ENCODE measurements around the gene IGSF3. TPM values are rescaled to one million over a fixed set of nuclear protein-coding genes. Genes with fewer than 3 reads are reported as not detected.

The IGSF3 gene
- total RNA-seq, 1 donor from 2014 or later = 28.4 TPM

GRCh38 chr1:116559304-116559761 is 108.2 kb downstream of the IGSF3 start:
- DNase-seq (ENCODE audit: low read depth in 2 of 2) = no peak

DNA sequence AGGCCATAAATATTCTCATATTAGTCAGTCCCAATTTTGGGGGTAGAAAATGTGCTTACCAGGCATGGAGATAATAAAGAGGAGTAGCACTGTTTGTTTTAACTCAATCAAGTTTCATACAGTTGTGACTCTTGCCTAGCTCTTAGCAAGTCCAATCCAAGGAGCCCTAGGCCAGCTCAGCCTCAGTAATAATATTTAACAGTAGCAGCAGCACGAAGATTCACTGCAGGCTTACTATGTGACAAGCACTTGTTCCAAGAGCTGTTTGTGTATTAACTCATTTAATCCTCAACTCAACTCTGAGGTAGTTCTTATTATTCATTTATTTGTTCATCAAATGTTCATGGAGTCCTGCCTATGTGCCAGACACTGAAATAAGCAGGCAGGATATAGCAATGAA is 109.0 kb downstream of the IGSF3 start:
- DNase-seq (ENCODE audit: low read depth in 2 of 2) = no peak

GRCh38 chr1:116558140-116558549 is 109.4 kb downstream of the IGSF3 start:
- DNase-seq (ENCODE audit: low read depth in 2 of 2) = no peak

DNA sequence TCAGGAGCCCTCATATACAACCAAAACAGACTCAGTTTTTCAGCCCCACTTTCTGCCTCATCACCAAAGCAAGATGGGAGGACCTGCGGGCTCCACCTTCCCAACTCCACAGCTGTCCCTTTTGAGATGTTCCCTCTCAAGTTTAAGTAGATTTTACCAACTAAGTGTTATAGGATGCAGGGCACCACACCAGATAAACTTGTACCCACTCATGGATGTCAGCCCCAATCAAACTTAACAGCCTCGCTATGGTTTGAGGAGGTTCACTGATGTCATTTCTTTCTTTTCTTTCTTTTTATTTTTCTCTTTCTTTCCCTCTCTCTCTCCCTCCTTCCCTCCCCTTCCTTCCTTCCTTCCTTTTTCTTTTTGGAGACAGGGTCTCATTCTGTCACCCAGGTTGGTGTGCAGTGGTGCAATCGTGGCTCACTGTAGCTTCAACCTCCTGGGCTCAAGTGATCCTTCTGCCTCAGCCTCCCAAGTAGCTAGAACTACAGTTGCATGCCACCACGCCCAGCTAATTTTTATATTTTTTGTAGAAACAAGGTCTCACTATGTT is 110.1 kb downstream of the IGSF3 start:
- no peak for DNase-seq (ENCODE audit: low read depth in 2 of 2)

DNA sequence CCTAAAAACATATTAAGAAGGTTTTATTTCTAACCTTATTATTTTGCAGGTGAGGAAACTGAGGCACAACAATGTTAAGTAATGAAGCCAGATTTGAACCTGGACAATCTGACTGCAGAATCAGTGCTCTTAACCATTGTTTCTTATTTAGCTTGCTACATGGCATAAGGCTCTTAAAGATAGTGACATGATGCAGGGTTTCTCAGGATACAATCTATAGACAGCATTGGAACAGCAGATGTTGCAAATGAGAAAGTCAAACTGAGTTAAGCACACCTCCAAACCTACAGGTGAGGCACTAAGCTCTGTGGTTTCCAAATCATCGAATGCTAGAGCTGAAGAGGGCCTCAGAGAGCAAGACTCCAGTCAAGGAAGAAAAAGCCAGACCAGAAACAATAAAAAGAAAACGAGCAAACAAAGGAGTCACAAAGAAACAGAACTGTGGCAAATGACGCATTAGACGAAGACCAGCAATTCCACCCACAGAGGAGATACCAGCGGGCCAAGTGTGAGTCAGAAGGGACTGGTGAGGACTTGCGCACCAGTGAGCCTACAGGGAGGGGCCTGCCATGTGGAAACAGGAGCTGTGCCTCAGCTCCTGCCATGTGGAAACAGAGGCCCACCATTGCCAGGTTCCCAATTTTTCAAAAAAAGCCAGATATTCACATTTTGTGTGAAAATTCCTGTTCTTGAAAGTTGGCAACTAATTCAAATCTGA is 111.1 kb downstream of the IGSF3 start:
- DNase-seq (ENCODE audit: low read depth in 2 of 2) = peak in 1 of 2 donors; percentile 74

- no peak for DNase-seq (ENCODE audit: low read depth in 2 of 2)
Measured at GRCh38 chr1:116554924-116555323, 112.6 kb downstream of the IGSF3 start.

DNA sequence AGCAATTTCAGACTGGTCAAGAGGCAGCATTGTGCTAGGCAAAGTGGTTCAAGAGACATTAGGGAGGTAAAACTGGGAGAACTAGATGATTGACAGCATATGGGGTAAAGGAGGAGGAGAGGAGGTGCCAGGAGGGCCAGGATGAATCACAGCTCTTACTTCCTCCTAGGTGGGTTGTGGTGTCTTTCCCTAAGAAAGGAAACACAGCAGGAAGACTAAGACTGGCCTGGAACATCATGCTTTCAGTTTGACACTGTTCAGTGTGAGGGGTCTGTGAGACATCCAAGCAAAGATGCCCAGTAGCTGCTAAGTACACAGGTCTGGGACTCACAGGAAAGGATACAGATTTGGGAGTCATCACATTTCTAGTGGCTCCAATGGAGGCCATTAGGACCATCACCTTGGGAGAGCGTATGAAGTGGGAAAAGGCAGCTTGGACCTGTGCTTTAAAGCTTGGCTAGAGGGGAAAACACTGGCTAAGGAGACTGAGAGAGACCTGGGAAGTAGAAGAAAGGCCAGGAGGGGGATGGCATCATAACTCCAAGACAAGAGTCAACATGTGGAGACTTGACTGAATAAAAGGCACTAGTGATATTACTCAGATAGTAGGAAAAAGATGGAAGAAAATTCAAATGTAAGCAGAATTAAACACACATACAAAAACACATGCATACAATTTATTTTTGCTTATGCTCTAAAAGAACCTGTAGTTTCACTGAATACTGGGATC is 114.0 kb downstream of the IGSF3 start:
- DNase-seq (ENCODE audit: low read depth in 2 of 2) = no peak

DNA sequence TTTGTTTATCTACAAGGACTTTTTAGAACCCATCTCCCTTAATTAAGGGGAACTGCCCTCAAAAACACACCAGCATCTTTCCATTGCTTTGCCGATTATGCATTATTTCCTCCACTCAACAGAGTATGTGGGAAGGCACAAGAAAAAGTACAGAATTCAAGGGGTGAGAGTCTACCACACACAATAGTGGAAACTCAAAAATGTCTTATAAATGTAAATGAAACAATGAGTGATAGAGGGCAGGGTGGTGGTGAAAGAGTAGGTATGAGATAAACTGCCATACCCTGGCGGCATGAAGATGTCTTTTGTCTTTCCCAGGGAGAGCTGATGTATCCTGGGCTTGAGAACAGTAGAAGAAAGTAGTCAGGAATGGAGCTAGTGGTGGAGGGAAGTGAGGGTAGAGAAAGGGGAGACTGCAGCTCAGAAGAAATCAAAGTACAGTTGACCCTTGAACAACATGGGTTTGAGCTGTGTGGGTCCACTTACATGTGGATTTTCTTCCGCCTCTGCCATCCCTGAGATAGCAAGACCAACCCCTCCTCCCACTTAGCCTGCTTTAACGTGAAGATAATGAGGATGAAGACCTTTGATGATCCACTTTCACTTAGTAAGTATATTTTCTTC is 121.1 kb downstream of the IGSF3 start:
- DNase-seq (ENCODE audit: low read depth in 2 of 2) = no peak

DNA sequence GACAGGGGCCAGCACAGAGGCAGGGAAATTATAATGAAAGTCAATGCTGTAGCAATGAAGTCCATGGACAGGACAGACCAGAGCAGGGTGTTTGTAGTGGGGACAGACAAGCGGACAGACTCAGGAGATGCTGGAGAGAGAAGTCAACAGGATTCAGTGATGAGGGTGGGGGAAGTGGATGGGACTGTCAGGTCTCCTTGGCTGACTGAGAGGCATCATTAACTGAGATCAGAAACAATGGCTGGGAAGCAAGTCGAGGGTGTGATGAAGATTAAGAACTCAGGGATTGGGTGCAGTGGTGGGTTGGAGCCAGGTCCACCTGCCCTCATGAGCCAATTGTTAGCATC is 122.2 kb downstream of the IGSF3 start:
- DNase-seq (ENCODE audit: low read depth in 2 of 2) = no peak

DNA sequence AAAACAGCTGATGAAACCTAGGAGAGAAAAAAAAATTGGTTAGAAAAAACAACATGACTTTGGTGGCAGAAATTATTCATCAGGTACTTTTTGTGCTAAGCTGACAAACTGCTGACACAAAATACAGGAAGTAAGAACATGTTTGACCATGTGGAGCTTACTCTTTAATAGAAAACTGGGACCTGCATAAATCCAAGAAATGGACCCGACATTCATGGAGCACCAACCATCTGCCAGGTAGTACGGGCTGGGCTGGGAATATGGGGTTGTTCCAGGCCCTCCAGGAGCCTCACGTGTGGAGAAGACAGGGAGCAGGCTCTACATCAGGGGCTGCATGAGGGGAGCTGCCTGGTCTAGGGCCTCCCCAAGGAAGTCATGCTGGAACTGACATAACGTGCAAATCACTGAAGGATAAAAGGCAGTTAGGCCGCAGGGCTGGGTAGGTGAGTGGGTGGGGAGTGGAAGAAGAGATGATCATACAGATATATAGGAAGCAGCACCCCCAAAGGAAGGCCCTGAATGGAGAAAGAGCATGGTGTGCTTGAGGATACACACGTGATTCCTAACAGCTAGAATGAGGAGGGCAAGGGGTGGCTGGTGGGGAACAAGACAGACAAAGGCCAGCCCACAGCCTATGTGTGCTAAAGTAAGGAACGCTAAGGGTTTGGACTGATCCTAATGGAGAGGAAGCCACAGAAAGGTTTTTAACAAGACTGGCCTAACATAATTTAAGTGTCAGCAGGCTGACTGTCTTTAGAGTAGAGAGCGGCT is 122.8 kb downstream of the IGSF3 start:
- peak in 1 of 2 donors; percentile 41 for DNase-seq (ENCODE audit: low read depth in 2 of 2)

DNA sequence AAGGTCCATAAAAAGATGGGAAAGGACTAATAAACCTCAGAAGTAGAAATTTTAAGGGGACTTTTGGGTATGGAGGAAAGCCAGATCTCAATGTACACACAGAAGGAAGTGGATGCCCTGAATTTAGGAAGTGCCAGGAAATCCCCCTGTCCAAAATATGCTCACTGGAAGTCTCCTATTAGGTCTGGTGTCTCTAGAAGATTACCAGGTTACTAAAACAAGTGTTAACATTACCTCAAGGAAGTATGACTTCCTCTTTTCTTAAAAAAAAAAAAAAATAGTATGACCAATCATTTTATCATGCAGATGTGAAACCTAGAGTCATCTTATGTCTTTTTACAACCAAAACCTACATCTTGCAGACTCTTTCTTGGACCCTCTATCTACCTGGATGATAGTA is 127.4 kb downstream of the IGSF3 start:
- DNase-seq (ENCODE audit: low read depth in 2 of 2) = no peak

GRCh38 chr1:116538544-116538943 is 129.0 kb downstream of the IGSF3 start:
- DNase-seq (ENCODE audit: low read depth in 2 of 2) = no peak

GRCh38 chr1:116537898-116538297 is 129.6 kb downstream of the IGSF3 start:
- no peak for DNase-seq (ENCODE audit: low read depth in 2 of 2)

DNA sequence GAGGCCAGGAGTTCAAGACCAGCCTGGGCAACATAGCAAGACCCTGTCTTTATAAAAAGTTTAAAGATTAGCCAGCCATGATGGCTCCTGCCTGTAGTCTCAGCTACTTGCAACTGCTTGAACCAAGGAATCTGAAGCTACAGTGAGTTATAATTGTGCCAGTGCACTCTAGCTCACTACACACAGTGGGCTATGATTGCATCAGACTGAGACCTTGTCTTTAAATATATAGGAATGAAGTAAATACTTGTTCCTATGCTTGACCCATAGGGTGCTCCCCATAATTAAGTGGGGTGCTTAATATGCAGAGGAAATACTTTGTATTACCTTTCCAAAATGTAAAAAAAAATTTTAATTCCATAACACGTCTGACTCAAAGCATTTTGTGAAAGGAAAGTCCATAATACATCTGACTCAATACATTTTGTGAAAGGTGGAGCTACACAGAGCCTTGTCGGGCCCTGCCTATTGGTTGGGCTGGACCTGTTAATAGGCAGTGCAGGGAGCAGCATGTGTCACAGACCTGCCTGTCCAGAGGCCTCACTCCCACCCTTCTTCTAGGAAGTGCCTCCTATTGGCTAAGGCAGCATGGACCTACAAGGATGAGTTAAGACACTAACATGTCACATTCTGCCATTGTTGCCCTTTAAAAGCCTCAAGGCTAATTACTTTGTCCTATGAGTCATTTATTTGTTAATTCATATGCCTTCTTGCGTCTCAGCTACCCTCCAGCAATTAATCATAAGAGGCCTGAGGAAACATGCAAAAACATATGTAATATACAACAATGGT is 130.3 kb downstream of the IGSF3 start:
- DNase-seq (ENCODE audit: low read depth in 2 of 2) = no peak

- DNase-seq (ENCODE audit: low read depth in 2 of 2) = no peak
Measured at GRCh38 chr1:116534014-116534739, 133.4 kb downstream of the IGSF3 start.

DNA sequence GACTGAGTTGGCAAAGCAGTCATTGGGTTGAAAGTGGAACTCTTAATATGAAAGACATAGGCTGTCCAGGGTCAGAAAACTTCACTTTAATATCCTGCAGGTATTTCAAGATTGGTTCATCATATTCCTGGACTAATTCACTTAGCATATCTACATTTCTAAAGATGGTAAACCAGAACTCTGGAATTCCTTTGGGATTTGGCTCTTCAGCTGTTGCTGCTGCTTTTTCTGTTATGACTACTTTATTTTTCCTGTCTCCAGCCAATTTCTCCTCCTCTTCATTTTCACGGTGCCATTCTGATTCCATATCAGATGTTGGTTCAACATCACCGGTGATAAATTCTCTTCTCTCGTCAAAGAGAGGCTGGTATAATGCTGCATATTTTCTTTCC is 134.1 kb downstream of the IGSF3 start:
- no peak for DNase-seq (ENCODE audit: low read depth in 2 of 2)

GRCh38 chr1:116532671-116533428 is 134.7 kb downstream of the IGSF3 start:
- DNase-seq (ENCODE audit: low read depth in 2 of 2) = no peak

- DNase-seq (ENCODE audit: low read depth in 2 of 2) = no peak
Measured at GRCh38 chr1:116531917-116532316, 135.6 kb downstream of the IGSF3 start.

GRCh38 chr1:116529681-116530080 is 137.9 kb downstream of the IGSF3 start:
- no peak for DNase-seq (ENCODE audit: low read depth in 2 of 2)
